GM19238 (cell line): ENCODE results near the gene UBE2Q1.

ENCODE experiments used
- DNase-seq: peaks from one replicate; pipeline ENCODE4 v3.0.0; 2011; ENCODE audit warnings: low spot score; ENCODE audit not compliant: insufficient read length

The UBE2Q1 gene

DNA sequence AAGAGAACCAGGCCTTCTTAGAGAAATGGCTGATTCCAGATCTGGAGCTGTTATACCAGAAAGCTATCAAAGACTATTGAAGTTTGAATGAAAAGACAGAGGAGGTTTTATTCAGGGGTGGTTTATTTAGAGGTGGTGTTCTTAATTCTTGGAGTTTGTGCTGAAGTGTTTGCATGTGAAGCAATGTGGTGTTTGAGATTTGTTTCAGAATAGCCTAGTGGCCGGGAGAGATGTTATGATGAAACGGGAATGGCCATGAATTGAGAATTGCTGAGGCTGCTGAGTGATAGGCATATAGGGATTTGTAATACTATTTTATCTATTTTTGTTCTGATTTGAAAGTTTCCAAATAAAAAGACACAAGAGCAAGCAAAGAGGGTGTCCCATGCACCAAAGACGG lies 45.7 kb downstream of the UBE2Q1 start:
- DNase-seq: no peak

GRCh38 chr1:154503898-154504297 lies 54.6 kb downstream of the UBE2Q1 start:
- DNase-seq: no peak

GRCh38 chr1:154502744-154503115 lies 55.7 kb downstream of the UBE2Q1 start:
- no peak for DNase-seq

- no peak for DNase-seq
Observed at GRCh38 chr1:154502066-154502743, 56.3 kb downstream of the UBE2Q1 start, which contains the start of the genes SHE and TDRD10. Gene SHE (minus strand): TSS chr1:154502412. CDS start chr1:154502026, 386 bp downstream. Gene TDRD10 (plus strand): TSS chr1:154502219. CDS start chr1:154506904, 4,685 bp downstream.

GRCh38 chr1:154501423-154502065 lies 56.9 kb downstream of the UBE2Q1 start:
- DNase-seq: no peak

DNA sequence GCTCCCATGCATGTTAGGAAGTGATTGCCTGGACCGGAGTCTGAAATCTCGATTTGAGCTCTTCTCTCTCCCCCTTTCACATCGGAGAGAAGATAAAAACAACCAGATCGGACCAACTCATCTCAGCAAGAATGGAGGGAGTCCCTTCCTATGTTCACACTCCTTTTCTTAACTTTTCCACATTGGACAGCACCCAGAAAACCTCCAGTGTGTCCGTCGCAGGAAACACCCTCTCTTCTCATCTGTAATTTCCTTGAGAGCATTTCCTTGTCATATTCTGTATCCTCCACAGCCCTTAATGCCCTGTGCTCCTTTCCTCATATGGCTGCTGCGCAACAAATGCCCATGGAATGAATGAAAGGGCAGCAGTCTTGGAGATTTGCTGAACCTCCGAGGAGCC lies 57.9 kb downstream of the UBE2Q1 start:
- DNase-seq: no peak

- no peak for DNase-seq
Observed at GRCh38 chr1:154499446-154499845, 59.0 kb downstream of the UBE2Q1 start.
